SH-SY5Y (cell line): ENCODE results near the gene SOCS2.

ENCODE experiments used
- GATA2 ChIP-seq: IDR thresholded peaks from 2 replicates; pipeline ENCODE4 v1.6.1; 2011; ENCODE audit warnings: mild to moderate bottlenecking, low read depth, low read length
- GATA3 ChIP-seq: IDR thresholded peaks from 2 replicates; pipeline ENCODE4 v1.6.1; 2011; ENCODE audit warnings: low read depth, mild to moderate bottlenecking, low read length, moderate library complexity

GRCh38 chr12:93585247-93585646 is 12.8 kb downstream of the SOCS2 start:
- TF ChIP-seq GATA2 (no peak), GATA3 (no peak)
